ENCODE measurements around the gene FAH. TPM values are rescaled to one million over a fixed set of nuclear protein-coding genes. Genes with fewer than 3 reads are reported as not detected.

Gene FAH
- total and polyA plus RNA-seq, 2 experiments from 2014 or later = 16.3 to 20.3 TPM

GRCh38 chr15:80136854-80137253 is 15.9 kb upstream of the FAH start:
- Histone ChIP-seq H3K4me2 (no peak overlapping the region), H3K4me3 (no peak overlapping the region), H2AFZ (no peak overlapping the region), H3F3A (replicated peaks; ENCODE audit: low read depth) (no peaks in the 10 kb centered on the region), H3K9me2 (ENCODE audit: insufficient read depth) (no peaks in the 10 kb centered on the region), H3K27me3 (ENCODE audit: insufficient read depth) (no peaks in the 10 kb centered on the region), H3K79me2 (replicated peaks; ENCODE audit: insufficient read depth) (no peaks in the 10 kb centered on the region), H3K4me1 (ENCODE audit: insufficient read depth) (no peaks in the 10 kb centered on the region), H3K36me3 (ENCODE audit: insufficient read depth) (peaks cover 7% of the 10 kb centered on the region; the same call in 1 of the 2 replicates), H4K20me1 (replicated peaks; ENCODE audit: insufficient read depth) (no peaks in the 10 kb centered on the region), H3K27ac (ENCODE audit: low read depth) (no peak overlapping the region)
- Mint-ChIP-seq H3K4me3 (no peak overlapping the region), H3K27me3 (ENCODE audit: insufficient read depth, low read depth, poor library complexity) (peaks cover 3% of the 10 kb centered on the region), H3K4me1 (no peaks in the 10 kb centered on the region), H3K27ac (no peak overlapping the region), H3K9me3 (no peaks in the 10 kb centered on the region; the same call in 2 of the 3 replicates), H3K36me3 (ENCODE audit: low read depth) (peaks cover 13% of the 10 kb centered on the region)
- no peak for DNase-seq (ENCODE audit: low spot score)
- no peak for ATAC-seq
- TF ChIP-seq ZNF462 (CRISPR knock-in tag; IDR thresholded peaks at IDR 0.05) (no peak), CREB1 (CRISPR knock-in tag; IDR thresholded peaks at IDR 0.05; ENCODE audit: low read depth) (no peak), ZNF331 (CRISPR knock-in tag; IDR thresholded peaks at IDR 0.05; ENCODE audit: low read depth) (no peak), JUNB (IDR thresholded peaks at IDR 0.05; ENCODE audit: unreplicated experiment) (no peak), EZH2 (IDR thresholded peaks at IDR 0.05; ENCODE audit: low read depth, unreplicated experiment) (no peak), NANOG (IDR thresholded peaks at IDR 0.05; ENCODE audit: borderline replicate concordance) (no peak), EZH2phosphoT487 (IDR thresholded peaks at IDR 0.05; ENCODE audit: unreplicated experiment) (no peak), CTCF (conservative IDR thresholded peaks at IDR 0.05; ENCODE audit: low read depth in 2 of 2) (no peak), REST (IDR thresholded peaks at IDR 0.05; ENCODE audit: unreplicated experiment) (no peak), ETS1 (IDR thresholded peaks at IDR 0.05) (no peak)
